Activated naive CD4-positive, alpha-beta T cell treated with anti-CD3 and anti-CD28 coated beads, Interleukin-2, amount 50 U/mL, for 24 hours (primary cell): ENCODE data around the gene ZNF764.

Source experiments
- H3K27ac Mint-ChIP-seq: one replicate; pipeline ENCODE4 v1.8.0; 2021; ENCODE audit warnings: mild to moderate bottlenecking, mixed read lengths
- H3K27me3 Mint-ChIP-seq: one replicate; pipeline ENCODE4 v1.8.0; 2021; ENCODE audit warnings: mixed read lengths
- H3K36me3 Mint-ChIP-seq: one replicate; pipeline ENCODE4 v1.8.0; 2021; ENCODE audit warnings: mixed read lengths
- H3K4me1 Mint-ChIP-seq: one replicate; pipeline ENCODE4 v1.8.0; 2021; ENCODE audit warnings: mixed read lengths
- H3K4me3 Mint-ChIP-seq: one replicate; pipeline ENCODE4 v1.8.0; 2021; ENCODE audit warnings: mild to moderate bottlenecking, mixed read lengths
- H3K9me3 Mint-ChIP-seq: one replicate; pipeline ENCODE4 v1.8.0; 2021; ENCODE audit warnings: mixed read lengths

Gene ZNF764

GRCh38 chr16:30582611-30583340 is 24.6 kb upstream of the ZNF764 start:
- peaks cover 5% of the 10 kb centered on the region for H3K36me3 Mint-ChIP-seq
- no peak overlapping the region for H3K4me3 Mint-ChIP-seq
- no peaks in the 10 kb centered on the region for H3K27me3 Mint-ChIP-seq
- H3K4me1 Mint-ChIP-seq, result peaks cover 32% of the 10 kb centered on the region
- no peak overlapping the region for H3K27ac Mint-ChIP-seq
- no peaks in the 10 kb centered on the region for H3K9me3 Mint-ChIP-seq

GRCh38 chr16:30581457-30581856 is 23.3 kb upstream of the ZNF764 start:
- peaks cover 29% of the 10 kb centered on the region for H3K4me1 Mint-ChIP-seq
- H3K36me3 Mint-ChIP-seq, result peaks cover 5% of the 10 kb centered on the region
- H3K9me3 Mint-ChIP-seq, result no peaks in the 10 kb centered on the region
- H3K27ac Mint-ChIP-seq, result no peak overlapping the region
- no peaks in the 10 kb centered on the region for H3K27me3 Mint-ChIP-seq
- H3K4me3 Mint-ChIP-seq, result no peak overlapping the region

GRCh38 chr16:30574678-30575077 is 16.5 kb upstream of the ZNF764 start:
- Mint-ChIP-seq H3K9me3 (no peaks in the 10 kb centered on the region), H3K27me3 (no peaks in the 10 kb centered on the region), H3K4me3 (no peak overlapping the region), H3K4me1 (peaks cover 22% of the 10 kb centered on the region), H3K36me3 (no peaks in the 10 kb centered on the region), H3K27ac (no peak overlapping the region)

DNA sequence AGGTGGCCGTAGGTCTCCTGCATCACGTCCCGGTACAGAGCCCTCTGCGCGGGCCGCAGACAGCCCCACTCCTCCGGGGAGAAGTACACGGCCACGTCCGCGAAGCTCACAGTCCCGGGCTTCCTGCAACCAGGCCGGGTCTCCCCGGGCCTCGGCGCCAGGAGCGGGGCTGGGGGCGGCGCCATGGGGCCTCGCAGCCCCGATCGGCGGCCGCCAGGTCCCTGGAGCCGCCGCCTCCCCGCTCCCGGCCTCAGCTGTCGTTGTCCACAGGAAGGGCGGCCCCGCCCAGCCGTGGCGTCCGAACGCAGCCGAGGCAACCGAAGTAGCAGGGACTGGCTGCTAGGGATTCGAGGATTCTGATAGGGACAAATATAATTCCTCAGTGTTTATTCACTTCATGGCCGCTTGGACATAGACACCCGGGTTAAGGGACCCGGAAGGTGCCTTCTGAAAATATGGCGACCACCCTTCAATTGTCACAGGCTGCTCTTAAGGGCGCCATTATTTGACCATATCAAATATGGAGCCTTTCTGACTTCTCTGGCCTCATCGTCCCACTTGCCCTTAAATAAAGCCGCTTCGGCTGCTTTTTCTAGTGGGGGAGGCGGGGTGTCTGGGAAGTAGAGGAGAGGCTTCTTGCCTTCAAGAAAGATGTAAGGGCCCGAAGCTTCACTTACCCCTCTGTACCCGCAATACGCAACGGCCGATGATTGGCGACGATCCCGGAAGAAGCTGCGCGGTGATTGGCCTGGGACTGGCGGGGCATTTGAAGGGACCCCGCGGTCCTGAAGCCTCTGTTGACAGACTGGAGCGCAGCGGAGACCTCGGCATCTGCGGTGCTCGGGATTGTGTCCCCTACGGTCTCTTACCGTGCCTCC is 13.5 kb upstream of the ZNF764 start, which contains the start of gene ZNF688:
Gene ZNF688, minus strand, starts transcription at position 270 of the 878 bp plus-strand sequence. Its CDS starts 85 bp downstream, at position 185.
- H3K27me3 Mint-ChIP-seq, result no peaks in the 10 kb centered on the region
- H3K4me3 Mint-ChIP-seq, result peak within 1 kb of the TSS; percentile 89
- no peaks in the 10 kb centered on the region for H3K9me3 Mint-ChIP-seq
- H3K27ac Mint-ChIP-seq, result peak within 1 kb of the TSS; percentile 92
- no peaks in the 10 kb centered on the region for H3K36me3 Mint-ChIP-seq
- H3K4me1 Mint-ChIP-seq, result peaks cover 40% of the 10 kb centered on the region

GRCh38 chr16:30570636-30571444 is 12.7 kb upstream of the ZNF764 start:
- no peaks in the 10 kb centered on the region for H3K27me3 Mint-ChIP-seq
- H3K4me1 Mint-ChIP-seq, result peaks cover 45% of the 10 kb centered on the region
- peak overlapping the region; percentile 92 for H3K27ac Mint-ChIP-seq
- peak overlapping the region; percentile 85 for H3K4me3 Mint-ChIP-seq
- no peaks in the 10 kb centered on the region for H3K36me3 Mint-ChIP-seq
- H3K9me3 Mint-ChIP-seq, result no peaks in the 10 kb centered on the region

DNA sequence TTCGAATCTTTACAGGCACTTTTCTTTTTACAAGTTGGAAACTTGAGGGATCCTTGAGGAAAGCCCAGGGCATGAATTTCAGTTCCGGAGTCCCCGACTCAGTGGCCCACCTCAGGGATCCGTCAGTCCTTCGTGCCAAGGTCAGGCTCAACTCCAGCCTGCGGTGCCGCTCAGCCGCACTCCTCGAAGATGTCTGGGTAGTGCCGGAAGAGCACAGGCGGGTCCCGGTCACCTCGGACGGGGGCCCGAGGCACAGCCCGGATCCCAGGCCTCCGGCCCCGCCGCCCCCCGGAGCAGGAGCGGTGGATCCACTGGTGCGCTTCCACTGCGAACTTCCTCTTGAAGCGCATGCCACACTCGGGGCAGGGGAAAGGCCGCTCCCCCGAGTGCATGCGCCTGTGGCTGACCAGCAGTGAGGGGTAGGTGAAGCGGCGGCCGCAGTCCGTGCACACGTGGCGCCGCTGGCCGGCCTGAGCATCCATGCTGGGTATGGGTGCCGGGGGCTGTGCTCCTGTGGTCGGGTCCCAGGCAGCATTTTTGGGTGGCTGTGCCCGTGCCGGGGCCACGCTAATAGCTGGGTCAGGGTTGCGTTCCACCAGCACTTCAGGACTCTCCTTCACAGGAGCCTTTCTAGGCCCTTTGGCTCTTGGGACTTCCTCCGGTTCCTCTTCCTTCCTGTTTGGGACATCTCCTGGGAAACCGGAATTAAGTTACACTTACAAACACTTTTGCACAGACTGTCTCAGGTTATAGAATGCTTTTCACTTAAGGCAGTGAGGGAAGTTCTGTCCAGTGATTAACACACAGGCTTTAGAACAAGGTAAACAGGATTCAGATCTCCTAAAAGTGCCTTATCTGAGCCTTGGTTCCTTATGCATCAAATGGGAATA is 11.8 kb upstream of the ZNF764 start:
- Mint-ChIP-seq H3K27ac (peak overlapping the region; percentile 30), H3K9me3 (no peaks in the 10 kb centered on the region), H3K4me1 (peaks cover 45% of the 10 kb centered on the region), H3K4me3 (peak overlapping the region; percentile 52), H3K36me3 (no peaks in the 10 kb centered on the region), H3K27me3 (no peaks in the 10 kb centered on the region)

- Mint-ChIP-seq H3K4me1 (peaks cover 45% of the 10 kb centered on the region), H3K9me3 (no peaks in the 10 kb centered on the region), H3K4me3 (no peak overlapping the region), H3K27me3 (no peaks in the 10 kb centered on the region), H3K36me3 (no peaks in the 10 kb centered on the region), H3K27ac (no peak overlapping the region)
These were observed 11.1 kb upstream of the ZNF764 start for GRCh38 chr16:30569281-30569680.

DNA sequence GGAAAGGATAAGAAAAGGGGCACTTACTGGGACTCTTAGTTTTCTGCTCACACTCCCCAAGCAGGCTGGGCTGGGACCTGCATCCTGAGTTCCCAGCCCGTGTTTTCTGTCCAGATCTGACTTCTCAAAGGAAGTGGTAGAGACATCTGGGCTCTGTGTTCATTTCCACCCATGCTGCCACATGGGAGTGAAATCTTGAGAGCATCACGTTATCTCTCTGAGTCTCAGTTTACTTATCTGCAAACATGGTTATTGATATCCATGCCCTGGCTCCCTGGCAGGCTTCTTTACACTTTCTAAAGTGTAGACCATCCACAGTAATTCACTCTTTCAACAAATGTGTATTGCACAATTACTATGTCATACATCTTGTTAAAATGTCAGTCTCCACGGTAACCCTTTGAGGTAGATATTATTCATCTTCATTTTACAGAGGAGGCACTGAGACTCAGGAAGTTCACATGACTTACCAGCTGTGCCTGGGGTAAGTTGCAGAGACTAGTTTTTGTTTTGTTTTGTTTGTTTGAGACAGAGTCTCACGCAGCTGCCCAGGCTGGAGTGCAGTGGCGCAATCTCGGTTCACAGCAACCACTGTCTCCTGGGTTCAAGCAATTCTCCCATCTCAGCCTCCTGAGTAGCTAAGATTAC is 9.9 kb upstream of the ZNF764 start:
- no peaks in the 10 kb centered on the region for H3K9me3 Mint-ChIP-seq
- peak overlapping the region; percentile 98 for H3K27ac Mint-ChIP-seq
- H3K36me3 Mint-ChIP-seq, result no peaks in the 10 kb centered on the region
- peak overlapping the region; percentile 81 for H3K4me3 Mint-ChIP-seq
- peaks cover 41% of the 10 kb centered on the region for H3K4me1 Mint-ChIP-seq
- H3K27me3 Mint-ChIP-seq, result no peaks in the 10 kb centered on the region

- Mint-ChIP-seq H3K4me1 (peaks cover 38% of the 10 kb centered on the region), H3K4me3 (peak overlapping the region; percentile 81), H3K9me3 (no peaks in the 10 kb centered on the region), H3K27ac (peak overlapping the region; percentile 98), H3K27me3 (no peaks in the 10 kb centered on the region), H3K36me3 (no peaks in the 10 kb centered on the region)
These were observed 9.2 kb upstream of the ZNF764 start for GRCh38 chr16:30567160-30567990.

- Mint-ChIP-seq H3K27me3 (no peaks in the 10 kb centered on the region), H3K4me3 (no peak overlapping the region), H3K36me3 (no peaks in the 10 kb centered on the region), H3K4me1 (peaks cover 35% of the 10 kb centered on the region), H3K27ac (peak overlapping the region; percentile 33), H3K9me3 (no peaks in the 10 kb centered on the region)
These were observed 8.4 kb upstream of the ZNF764 start for GRCh38 chr16:30566531-30566930.

DNA sequence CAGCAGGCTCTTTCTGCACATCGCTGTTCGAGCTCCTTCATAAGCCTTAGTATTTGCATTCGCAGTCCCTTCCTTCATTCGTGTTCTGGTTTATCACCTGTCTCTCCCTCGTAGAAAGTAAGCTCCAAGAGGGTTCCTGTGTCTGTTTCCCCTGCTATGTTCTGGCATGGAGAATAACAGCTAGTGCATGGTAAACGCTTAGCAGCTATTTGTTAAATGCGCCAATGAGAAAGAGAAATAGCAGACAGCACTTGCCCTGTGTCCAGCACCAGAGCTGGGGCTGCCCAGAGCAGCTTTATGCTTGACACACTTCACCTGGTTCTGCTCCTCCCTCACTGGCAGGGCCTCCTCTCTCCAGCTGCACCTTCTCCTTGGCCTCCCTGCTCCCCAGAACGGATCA is 7.8 kb upstream of the ZNF764 start:
- Mint-ChIP-seq H3K4me3 (no peak overlapping the region), H3K36me3 (no peaks in the 10 kb centered on the region), H3K27ac (peak overlapping the region; percentile 33), H3K27me3 (no peaks in the 10 kb centered on the region), H3K9me3 (no peaks in the 10 kb centered on the region), H3K4me1 (peaks cover 38% of the 10 kb centered on the region)

DNA sequence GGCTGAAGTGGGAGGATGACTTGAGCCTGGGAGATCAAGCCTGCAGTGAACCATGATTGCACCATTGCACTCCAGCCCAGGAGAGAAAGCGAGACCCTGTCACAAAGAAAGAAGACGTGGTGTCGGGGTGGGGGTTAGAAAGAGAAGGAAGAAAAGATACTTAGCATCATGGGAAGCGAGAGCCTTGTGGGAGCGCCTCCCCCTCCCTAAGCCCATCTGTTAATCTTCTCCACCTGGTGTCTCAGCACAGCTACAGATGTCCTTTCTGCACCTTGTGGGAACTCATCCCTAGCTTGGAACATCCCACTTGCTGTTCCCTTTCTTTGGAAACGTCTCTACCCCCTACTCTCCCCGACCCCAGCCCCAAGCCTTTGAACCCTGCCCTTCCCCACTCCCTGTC is 7.4 kb upstream of the ZNF764 start:
- Mint-ChIP-seq H3K27me3 (no peaks in the 10 kb centered on the region), H3K4me1 (peaks cover 37% of the 10 kb centered on the region), H3K36me3 (no peaks in the 10 kb centered on the region), H3K27ac (no peak overlapping the region), H3K4me3 (no peak overlapping the region), H3K9me3 (no peaks in the 10 kb centered on the region)

- Mint-ChIP-seq H3K27me3 (no peaks in the 10 kb centered on the region), H3K27ac (no peak overlapping the region), H3K4me3 (peak overlapping the region; percentile 85), H3K4me1 (peaks cover 31% of the 10 kb centered on the region), H3K9me3 (no peaks in the 10 kb centered on the region), H3K36me3 (no peaks in the 10 kb centered on the region)
These were observed 3.8 kb upstream of the ZNF764 start for GRCh38 chr16:30562021-30562420.
